ENCODE measurements around the gene SCYGR8. TPM values are rescaled to one million over a fixed set of nuclear protein-coding genes. Genes with fewer than 3 reads are reported as not detected.

Gene SCYGR8
- total RNA-seq, 5 donors from 2014 or later (not counting 1 experiment from before 2014, with no cell fraction given): not detected

DNA sequence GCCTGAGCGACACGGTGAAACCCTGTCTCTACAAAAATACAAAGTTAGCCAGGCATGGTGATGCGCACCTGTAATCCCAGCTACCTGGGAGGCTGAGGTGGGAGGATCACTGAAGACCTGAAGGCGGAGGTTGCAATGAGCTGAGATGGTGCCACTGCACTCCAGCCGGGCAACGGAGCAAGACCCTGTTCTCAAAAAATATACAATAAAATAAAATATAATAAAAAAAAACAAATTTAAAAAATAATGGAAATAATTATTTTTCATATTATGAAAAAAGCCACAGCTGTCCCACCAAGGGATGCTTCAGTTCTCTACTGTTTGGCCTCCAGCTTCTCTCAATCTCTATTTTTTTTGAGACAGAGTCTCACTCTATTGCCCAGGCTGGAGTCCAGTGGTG lies 38.3 kb upstream of the SCYGR8 start:
- ChIA-PET CTCF (no interaction called here), POLR2A (no interaction called here)
- no peak overlapping the region for H3K27ac ChIP-seq (ENCODE audit: low read length)
- H3K27me3 Mint-ChIP-seq: peaks cover 14 to 24% of the 10 kb centered on the region in 2 donors
- H3K27ac Mint-ChIP-seq: no peak overlapping the region
- no peak for DNase-seq
- H3K9me3 ChIP-seq: no peaks in the 10 kb centered on the region
- no peaks in the 10 kb centered on the region for H3K4me1 Mint-ChIP-seq
- H3K4me1 ChIP-seq (ENCODE audit: control insufficient read depth in 1 of 2, extremely low read depth in 1 of 2, insufficient read depth in 2 of 2, low read length in 2 of 2): no peaks in the 10 kb centered on the region
- H3K4me3 Mint-ChIP-seq: no peak overlapping the region
- peaks cover 0 to 3% of the 10 kb centered on the region in 2 experiments for H3K27me3 ChIP-seq (replicated peaks in 1 of 2; ENCODE audit: control insufficient read depth in 2 of 2, extremely low read depth in 1 of 2, insufficient read depth in 2 of 2, low read length in 1 of 2)
- H3K9me3 Mint-ChIP-seq: no peaks in the 10 kb centered on the region
- no peak for ATAC-seq (replicated peaks in 1 of 4)
- no peaks in the 10 kb centered on the region for H3K36me3 Mint-ChIP-seq
- H3K36me3 ChIP-seq (ENCODE audit: control insufficient read depth in 2 of 2, extremely low read depth in 1 of 2, insufficient read depth in 1 of 2, low read length in 1 of 2): no peaks in the 10 kb centered on the region
- no peak overlapping the region for H3K4me3 ChIP-seq (ENCODE audit: control insufficient read depth in 1 of 2, extremely low read depth in 1 of 2, low read length in 1 of 2)
- no CpG with 5 or more reads among the region's 6 CpGs for WGBS (ENCODE audit: insufficient coverage)

DNA sequence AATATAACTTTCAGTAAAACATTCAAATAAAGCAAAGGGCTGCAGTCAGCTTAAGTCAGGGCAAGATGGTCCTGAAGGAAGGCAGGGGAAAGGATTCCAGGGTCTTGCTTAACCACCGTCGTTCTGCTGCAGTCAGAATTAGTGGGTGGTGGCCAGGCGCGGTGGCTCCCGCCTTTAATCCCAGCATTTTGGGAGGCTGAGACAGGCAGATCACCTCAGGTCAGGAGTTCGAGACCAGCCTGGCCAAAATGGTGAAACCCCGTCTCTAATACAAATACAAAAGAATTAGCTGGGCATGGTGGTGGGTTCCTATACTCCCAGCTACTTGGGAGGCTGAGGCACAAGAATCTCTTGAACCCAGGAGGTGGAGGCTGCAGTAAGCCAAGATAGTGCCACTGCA lies 34.7 kb upstream of the SCYGR8 start:
- ChIA-PET CTCF (no interaction called here), POLR2A (no interaction called here)
- Histone ChIP-seq H3K27ac (ENCODE audit: low read length) (no peak overlapping the region), H3K4me1 (ENCODE audit: control insufficient read depth in 1 of 2, extremely low read depth in 1 of 2, insufficient read depth in 2 of 2, low read length in 2 of 2) (no peaks in the 10 kb centered on the region), H3K4me3 (ENCODE audit: control insufficient read depth in 1 of 2, extremely low read depth in 1 of 2, low read length in 1 of 2) (no peak overlapping the region), H3K36me3 (ENCODE audit: control insufficient read depth in 2 of 2, extremely low read depth in 1 of 2, insufficient read depth in 1 of 2, low read length in 1 of 2) (no peaks in the 10 kb centered on the region), H3K27me3 (replicated peaks in 1 of 2; ENCODE audit: control insufficient read depth in 2 of 2, extremely low read depth in 1 of 2, insufficient read depth in 2 of 2, low read length in 1 of 2) (peaks cover 0 to 3% of the 10 kb centered on the region in 2 experiments), H3K9me3 (no peaks in the 10 kb centered on the region)
- H3K4me3 Mint-ChIP-seq: no peak overlapping the region
- no peaks in the 10 kb centered on the region for H3K36me3 Mint-ChIP-seq
- no peak for ATAC-seq (replicated peaks in 1 of 4)
- DNase-seq: no peak
- H3K27ac Mint-ChIP-seq: no peak overlapping the region
- H3K4me1 Mint-ChIP-seq: no peaks in the 10 kb centered on the region
- 91% methylated on average over 5 of the region's 7 CpGs for WGBS (ENCODE audit: insufficient coverage)
- H3K27me3 Mint-ChIP-seq: peaks cover 3 to 12% of the 10 kb centered on the region in 2 donors
- no peaks in the 10 kb centered on the region for H3K9me3 Mint-ChIP-seq

DNA sequence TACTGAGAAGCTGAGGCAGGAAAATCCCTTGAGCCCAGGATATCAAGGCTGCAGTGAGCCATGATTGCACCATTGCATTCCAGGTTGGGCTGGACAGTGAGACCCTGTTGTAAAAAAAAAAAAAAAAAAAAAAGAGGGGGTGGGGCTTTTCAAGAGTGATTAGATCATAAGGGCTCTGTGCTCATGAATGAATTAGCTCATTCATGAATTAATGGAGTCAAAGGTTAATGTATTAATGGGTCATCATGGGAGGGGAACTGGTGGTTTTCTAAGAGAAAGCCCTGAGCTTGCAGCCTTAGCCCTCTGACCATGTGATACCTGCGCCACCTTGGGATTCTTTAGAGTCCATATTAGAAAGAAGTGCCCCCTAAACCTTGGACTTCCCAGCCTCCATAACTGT lies 32.4 kb upstream of the SCYGR8 start:
- Histone ChIP-seq H3K4me3 (ENCODE audit: control insufficient read depth in 1 of 2, extremely low read depth in 1 of 2, low read length in 1 of 2) (no peak overlapping the region), H3K9me3 (no peaks in the 10 kb centered on the region), H3K36me3 (ENCODE audit: control insufficient read depth in 2 of 2, extremely low read depth in 1 of 2, insufficient read depth in 1 of 2, low read length in 1 of 2) (no peaks in the 10 kb centered on the region), H3K27ac (ENCODE audit: low read length) (no peak overlapping the region), H3K4me1 (ENCODE audit: control insufficient read depth in 1 of 2, extremely low read depth in 1 of 2, insufficient read depth in 2 of 2, low read length in 2 of 2) (peaks cover 0 to 5% of the 10 kb centered on the region in 2 experiments), H3K27me3 (replicated peaks in 1 of 2; ENCODE audit: control insufficient read depth in 2 of 2, extremely low read depth in 1 of 2, insufficient read depth in 2 of 2, low read length in 1 of 2) (peaks cover 8 to 10% of the 10 kb centered on the region in 2 experiments)
- ChIA-PET CTCF (interaction anchor here in 1 of 2 donors (0.6 kb wide), 1 partner anchor 172 kb away, joined by 4 read pairs; no protein-coding TSS in a partner anchor), POLR2A (no interaction called here)
- DNase-seq (no peak), ATAC-seq (replicated peaks in 1 of 4) (no peak)
- H3K36me3 Mint-ChIP-seq: no peaks in the 10 kb centered on the region
- H3K4me1 Mint-ChIP-seq: peaks cover 0 to 10% (median 0%) of the 10 kb centered on the region in 3 donors
- H3K4me3 Mint-ChIP-seq: no peak overlapping the region
- H3K27ac Mint-ChIP-seq: no peak overlapping the region
- no peaks in the 10 kb centered on the region for H3K9me3 Mint-ChIP-seq
- WGBS (ENCODE audit: insufficient coverage): no CpG with 5 or more reads among the region's 1 CpG
- H3K27me3 Mint-ChIP-seq: peaks cover 8 to 14% of the 10 kb centered on the region in 2 donors

DNA sequence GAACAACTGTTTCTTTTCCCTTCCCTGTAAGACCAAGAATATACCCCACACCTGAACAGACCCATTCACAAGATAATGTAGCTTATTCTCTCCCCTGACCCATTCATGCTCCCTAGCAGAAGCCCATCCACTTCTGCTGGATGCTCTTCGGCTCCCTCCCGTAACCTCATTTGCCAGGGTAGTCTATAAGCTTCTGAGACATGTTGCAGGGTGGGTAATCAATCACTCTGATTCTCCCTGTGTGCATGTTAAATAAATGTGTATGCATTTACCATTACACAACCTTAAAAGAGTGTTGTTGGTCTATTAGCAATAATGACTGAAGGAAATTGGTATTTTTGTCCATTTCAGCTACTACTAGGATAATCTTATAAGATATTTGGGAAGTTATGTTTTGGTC lies 29.2 kb upstream of the SCYGR8 start:
- ChIA-PET POLR2A (interaction anchor here in 1 of 2 donors (0.6 kb wide), 1 partner anchor 1312 kb away, joined by 13 read pairs; no protein-coding TSS in a partner anchor), CTCF (interaction anchor here in 1 of 2 donors (0.5 kb wide), 1 partner anchor 235 kb away, joined by 5 read pairs; no protein-coding TSS in a partner anchor)
- H3K27me3 ChIP-seq (replicated peaks in 1 of 2; ENCODE audit: control insufficient read depth in 2 of 2, extremely low read depth in 1 of 2, insufficient read depth in 2 of 2, low read length in 1 of 2): peaks cover 8 to 13% of the 10 kb centered on the region in 2 experiments
- no peak overlapping the region for H3K4me3 ChIP-seq (ENCODE audit: control insufficient read depth in 1 of 2, extremely low read depth in 1 of 2, low read length in 1 of 2)
- Mint-ChIP-seq H3K27me3 (peaks cover 12 to 17% of the 10 kb centered on the region in 2 donors), H3K4me1 (peaks cover 0 to 10% (median 0%) of the 10 kb centered on the region in 3 donors), H3K4me3 (no peak overlapping the region), H3K27ac (no peak overlapping the region), H3K36me3 (no peaks in the 10 kb centered on the region), H3K9me3 (no peaks in the 10 kb centered on the region)
- peaks cover 0 to 5% of the 10 kb centered on the region in 2 experiments for H3K4me1 ChIP-seq (ENCODE audit: control insufficient read depth in 1 of 2, extremely low read depth in 1 of 2, insufficient read depth in 2 of 2, low read length in 2 of 2)
- no peak overlapping the region for H3K27ac ChIP-seq (ENCODE audit: low read length)
- WGBS (ENCODE audit: insufficient coverage): no CpG with 5 or more reads among the region's 2 CpGs
- no peak for DNase-seq
- no peak for ATAC-seq (replicated peaks in 1 of 4)
- no peaks in the 10 kb centered on the region for H3K36me3 ChIP-seq (ENCODE audit: control insufficient read depth in 2 of 2, extremely low read depth in 1 of 2, insufficient read depth in 1 of 2, low read length in 1 of 2)
- no peaks in the 10 kb centered on the region for H3K9me3 ChIP-seq

DNA sequence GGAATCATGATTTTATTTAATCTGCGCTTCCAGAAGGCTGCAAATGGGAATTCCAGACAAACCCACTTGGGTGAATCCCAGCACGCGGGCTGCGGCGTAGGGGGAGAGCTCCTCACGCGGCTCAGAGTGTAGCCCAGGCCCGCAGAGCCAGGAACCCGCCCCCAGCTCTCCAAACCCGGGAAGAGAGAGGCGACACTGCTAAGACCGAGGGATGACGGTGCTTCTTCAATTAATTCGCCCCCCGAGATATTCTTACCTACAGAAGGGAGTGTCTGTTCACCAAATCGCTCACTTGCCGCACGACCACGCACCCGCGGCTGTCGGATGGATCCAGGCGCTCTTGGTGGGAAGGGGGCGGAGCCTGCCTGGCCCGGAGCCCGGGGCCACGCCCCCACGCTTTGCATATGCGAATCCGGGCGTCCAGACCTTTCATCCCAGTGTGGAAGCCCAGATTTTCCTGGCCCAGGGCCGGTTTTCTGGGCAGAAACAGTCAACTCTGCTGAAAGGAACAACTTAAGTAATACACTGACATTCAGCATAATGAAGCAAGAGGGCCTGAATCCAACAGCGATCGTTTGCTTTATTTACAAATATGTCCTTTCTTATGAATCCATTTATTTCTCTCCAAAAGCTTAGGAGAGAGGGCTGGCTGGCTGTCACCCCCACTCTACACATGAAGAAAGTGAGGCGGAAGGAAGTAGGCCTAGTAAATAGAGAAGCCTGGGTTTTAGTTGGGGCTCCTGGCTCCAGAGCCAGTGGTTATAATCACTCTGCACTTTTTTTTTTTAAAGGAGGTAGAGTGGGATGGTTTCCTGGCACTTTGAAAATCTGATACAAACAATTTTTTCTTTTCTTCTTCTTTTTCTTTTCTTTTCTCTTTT lies 27.8 kb upstream of the SCYGR8 start, which contains the start of gene SLC19A3:
SLC19A3 (minus strand) TSS at position 342 of the 881 bp plus-strand sequence. CDS start 15,710 bp downstream, outside the sequence.
- H3K27ac ChIP-seq (ENCODE audit: low read length): no peak within 1 kb of the TSS
- POLR2A ChIA-PET: no interaction called here
- no peak for DNase-seq
- no peaks in the 10 kb centered on the region for H3K36me3 ChIP-seq (ENCODE audit: control insufficient read depth in 2 of 2, extremely low read depth in 1 of 2, insufficient read depth in 1 of 2, low read length in 1 of 2)
- H3K9me3 ChIP-seq: no peaks in the 10 kb centered on the region
- Mint-ChIP-seq H3K27ac (no peak within 1 kb of the TSS), H3K36me3 (no peaks in the 10 kb centered on the region), H3K27me3 (peaks cover 18 to 25% of the 10 kb centered on the region in 2 donors), H3K9me3 (no peaks in the 10 kb centered on the region), H3K4me3 (peak within 1 kb of the TSS in 1 of 3 donors; percentile 23), H3K4me1 (peaks cover 0 to 10% (median 0%) of the 10 kb centered on the region in 3 donors)
- CTCF ChIA-PET: no interaction called here
- WGBS (ENCODE audit: insufficient coverage): 13% methylated on average over 25 of the region's 35 CpGs
- ATAC-seq (replicated peaks in 1 of 4): no peak
- peaks cover 0 to 5% of the 10 kb centered on the region in 2 experiments for H3K4me1 ChIP-seq (ENCODE audit: control insufficient read depth in 1 of 2, extremely low read depth in 1 of 2, insufficient read depth in 2 of 2, low read length in 2 of 2)
- no peak within 1 kb of the TSS for H3K4me3 ChIP-seq (ENCODE audit: control insufficient read depth in 1 of 2, extremely low read depth in 1 of 2, low read length in 1 of 2)
- peaks cover 8 to 13% of the 10 kb centered on the region in 2 experiments for H3K27me3 ChIP-seq (replicated peaks in 1 of 2; ENCODE audit: control insufficient read depth in 2 of 2, extremely low read depth in 1 of 2, insufficient read depth in 2 of 2, low read length in 1 of 2)

DNA sequence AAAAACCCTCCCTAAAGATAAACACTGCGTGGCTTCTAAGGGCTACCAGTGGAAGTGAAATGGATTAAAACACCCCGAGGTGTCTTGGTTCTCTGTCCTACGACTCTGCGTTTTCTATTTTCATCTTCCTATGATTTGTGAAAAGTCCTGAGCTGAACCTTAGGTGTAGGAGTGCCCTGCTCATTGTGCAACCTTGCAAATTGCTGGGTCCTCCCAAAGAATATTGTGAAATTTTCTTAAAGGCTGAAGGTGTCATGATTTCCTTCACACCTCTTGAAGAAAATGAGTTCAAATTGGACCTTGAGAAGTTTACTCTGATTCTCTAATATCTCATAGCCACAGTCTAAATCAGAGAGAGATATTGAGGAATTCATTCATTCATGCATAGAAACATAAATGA lies 26.1 kb upstream of the SCYGR8 start:
- CTCF ChIA-PET: no interaction called here
- WGBS (ENCODE audit: insufficient coverage): 90% methylated on average over 3 of the region's 4 CpGs
- no peak overlapping the region for H3K4me3 Mint-ChIP-seq
- peaks cover 22 to 30% of the 10 kb centered on the region in 2 donors for H3K27me3 Mint-ChIP-seq
- POLR2A ChIA-PET: no interaction called here
- Histone ChIP-seq H3K9me3 (no peaks in the 10 kb centered on the region), H3K4me3 (ENCODE audit: control insufficient read depth in 1 of 2, extremely low read depth in 1 of 2, low read length in 1 of 2) (no peak overlapping the region), H3K27me3 (replicated peaks in 1 of 2; ENCODE audit: control insufficient read depth in 2 of 2, extremely low read depth in 1 of 2, insufficient read depth in 2 of 2, low read length in 1 of 2) (peaks cover 8 to 13% of the 10 kb centered on the region in 2 experiments), H3K36me3 (ENCODE audit: control insufficient read depth in 2 of 2, extremely low read depth in 1 of 2, insufficient read depth in 1 of 2, low read length in 1 of 2) (no peaks in the 10 kb centered on the region), H3K4me1 (ENCODE audit: control insufficient read depth in 1 of 2, extremely low read depth in 1 of 2, insufficient read depth in 2 of 2, low read length in 2 of 2) (peaks cover 0 to 5% of the 10 kb centered on the region in 2 experiments), H3K27ac (ENCODE audit: low read length) (no peak overlapping the region)
- H3K27ac Mint-ChIP-seq: no peak overlapping the region
- no peak for DNase-seq
- ATAC-seq (replicated peaks in 1 of 4): no peak
- H3K9me3 Mint-ChIP-seq: no peaks in the 10 kb centered on the region
- H3K36me3 Mint-ChIP-seq: no peaks in the 10 kb centered on the region
- peaks cover 0 to 10% (median 0%) of the 10 kb centered on the region in 3 donors for H3K4me1 Mint-ChIP-seq
